Activated CD4-positive, alpha-beta T cell treated with anti-CD3 and anti-CD28 coated beads, Interleukin-2, amount 50 U/mL, for 24 hours (primary cell): ENCODE results near the gene LASP1NB.
"Not testable (repeated sequence)": the region's sequence is repeated elsewhere in the genome, so short reads cannot be mapped to it uniquely, and the experiment has no call there.

Experiments used
- DNase-seq, 2 donors: peaks; one replicate each; pipeline ENCODE4 v3.0.0-alpha.2; 2020; ENCODE audit warnings: low read depth in 1 of 2, low spot score in 1 of 2

Gene LASP1NB

GRCh38 chr17:38959508-38959907 lies 34.1 kb downstream of the LASP1NB start:
- DNase-seq: no peak

DNA sequence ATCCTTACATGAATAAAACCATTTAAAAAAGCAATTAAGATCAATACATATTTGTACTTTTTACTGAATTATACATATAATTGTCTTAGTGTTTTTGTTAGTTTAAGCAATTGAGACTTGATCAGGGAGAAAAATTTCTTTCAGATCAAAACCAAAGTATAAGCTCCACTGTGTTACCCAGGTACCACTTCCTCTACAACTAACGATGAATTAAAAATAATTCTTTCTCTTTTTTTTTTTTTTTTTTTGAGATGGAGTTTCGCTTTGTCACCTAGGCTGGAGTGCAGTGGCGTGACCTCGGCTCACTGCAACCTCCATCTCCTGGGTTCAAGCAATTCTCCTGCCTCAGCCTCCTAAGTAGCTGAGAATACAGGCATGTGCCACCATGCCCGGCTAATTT lies 35.0 kb downstream of the LASP1NB start:
- no peak for DNase-seq

- DNase-seq: no peak
These were observed 36.0 kb downstream of the LASP1NB start for GRCh38 chr17:38961413-38961812.

DNA sequence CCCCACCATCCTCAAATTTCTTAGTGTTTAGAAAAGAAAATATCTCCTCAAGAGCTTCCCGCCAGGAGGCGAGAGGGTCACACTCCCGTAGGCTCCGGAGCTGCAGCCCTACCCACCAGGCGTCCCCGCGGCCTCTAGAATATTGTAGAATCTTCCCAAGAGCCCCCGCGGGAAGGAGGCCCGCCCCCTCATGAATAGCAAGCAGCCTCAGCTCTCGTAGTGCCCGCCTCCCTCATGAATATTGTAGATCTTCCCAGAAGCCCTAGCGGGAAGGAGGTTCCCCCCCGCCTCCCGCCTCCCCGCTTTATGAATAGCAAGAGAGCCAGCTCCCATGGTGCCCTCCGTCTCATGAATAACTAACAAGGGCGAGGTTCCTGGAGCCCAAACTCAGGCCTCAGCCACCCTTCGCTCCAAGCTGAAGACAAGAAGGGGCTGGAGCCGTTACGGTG lies 41.9 kb downstream of the LASP1NB start, which contains the start of gene FBXO47:
TSS of gene FBXO47 (minus strand) at position 114 of the 449 bp plus-strand sequence. CDS start 4,378 bp downstream, outside the sequence.
- peak; percentile 52 to 82 for DNase-seq

DNA sequence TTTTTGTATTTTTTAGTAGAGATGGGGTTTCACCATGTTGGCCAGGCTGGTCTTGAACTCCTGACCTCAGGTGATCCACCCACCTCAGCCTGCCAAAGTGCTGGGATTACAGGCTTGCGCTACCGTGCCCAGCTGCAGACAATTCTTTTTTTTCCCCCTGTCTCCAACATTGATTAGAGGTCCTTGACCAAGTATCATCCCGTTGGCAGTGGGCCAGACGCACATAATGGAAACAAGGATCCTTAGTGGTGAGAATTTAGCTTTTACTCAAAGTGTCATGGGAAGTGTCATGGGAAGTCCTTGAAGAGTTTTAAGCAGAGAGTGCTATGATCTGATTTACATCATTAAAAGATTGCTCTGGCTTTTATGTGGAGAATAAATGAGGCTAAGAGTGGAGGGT lies 43.9 kb downstream of the LASP1NB start:
- no peak for DNase-seq

DNA sequence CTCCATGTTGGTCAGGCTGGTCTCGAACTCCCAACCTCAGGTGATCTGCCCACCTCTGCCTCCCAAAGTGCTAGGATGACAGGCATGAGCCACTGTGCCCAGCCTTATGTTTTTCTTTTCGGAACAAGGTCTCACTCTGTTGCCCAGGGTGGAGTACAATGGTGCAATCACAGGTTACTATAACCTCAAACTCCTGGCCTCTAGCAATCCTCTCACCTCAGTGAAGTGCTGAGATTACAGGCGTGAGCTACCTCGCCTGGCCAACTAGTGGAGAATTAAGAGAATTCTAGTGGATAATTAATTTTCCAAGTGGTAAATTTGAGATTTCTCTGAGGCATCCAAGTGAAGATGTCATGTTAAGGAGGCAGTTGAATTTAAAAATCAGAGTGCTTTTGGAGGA lies 44.7 kb downstream of the LASP1NB start:
- DNase-seq: no peak

GRCh38 chr17:38970804-38971203 lies 45.4 kb downstream of the LASP1NB start:
- no peak for DNase-seq

DNA sequence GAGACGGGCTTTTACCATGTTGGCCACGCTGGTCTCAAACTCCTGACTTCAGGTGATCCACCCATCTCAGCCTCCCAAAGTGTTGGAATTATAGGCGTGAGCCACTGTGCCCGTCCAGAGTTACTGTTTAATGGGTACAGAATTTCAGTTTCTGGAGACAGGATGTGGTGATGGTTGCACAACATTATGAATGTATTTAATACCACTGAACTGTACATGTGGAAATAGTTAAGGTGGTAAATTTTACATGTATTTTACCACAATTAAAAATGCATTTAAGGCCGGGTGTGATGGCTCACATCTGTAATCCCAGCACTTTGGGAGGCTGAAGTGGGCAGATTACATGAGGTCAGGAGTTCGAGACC lies 50.8 kb downstream of the LASP1NB start:
- DNase-seq: not testable (repeated sequence)

- DNase-seq: no peak
These were observed 52.8 kb downstream of the LASP1NB start for GRCh38 chr17:38978180-38978579.
